Jurkat, Clone E6-1 (cell line): ENCODE data around the gene INTS1.
"Not testable (repeated sequence)": the region's sequence is repeated elsewhere in the genome, so short reads cannot be mapped to it uniquely, and the experiment has no call there.

Experiments used
- DNase-seq: peaks from one replicate; pipeline ENCODE4 v3.0.0-alpha.2; 2011; ENCODE audit warnings: low read depth, low spot score
- H3K4me3 ChIP-seq: 2 replicates; pipeline ENCODE4 v1.5.1; 2011; ENCODE audit warnings: mild to moderate bottlenecking, low read length, control low read depth, moderate library complexity

INTS1 gene

DNA sequence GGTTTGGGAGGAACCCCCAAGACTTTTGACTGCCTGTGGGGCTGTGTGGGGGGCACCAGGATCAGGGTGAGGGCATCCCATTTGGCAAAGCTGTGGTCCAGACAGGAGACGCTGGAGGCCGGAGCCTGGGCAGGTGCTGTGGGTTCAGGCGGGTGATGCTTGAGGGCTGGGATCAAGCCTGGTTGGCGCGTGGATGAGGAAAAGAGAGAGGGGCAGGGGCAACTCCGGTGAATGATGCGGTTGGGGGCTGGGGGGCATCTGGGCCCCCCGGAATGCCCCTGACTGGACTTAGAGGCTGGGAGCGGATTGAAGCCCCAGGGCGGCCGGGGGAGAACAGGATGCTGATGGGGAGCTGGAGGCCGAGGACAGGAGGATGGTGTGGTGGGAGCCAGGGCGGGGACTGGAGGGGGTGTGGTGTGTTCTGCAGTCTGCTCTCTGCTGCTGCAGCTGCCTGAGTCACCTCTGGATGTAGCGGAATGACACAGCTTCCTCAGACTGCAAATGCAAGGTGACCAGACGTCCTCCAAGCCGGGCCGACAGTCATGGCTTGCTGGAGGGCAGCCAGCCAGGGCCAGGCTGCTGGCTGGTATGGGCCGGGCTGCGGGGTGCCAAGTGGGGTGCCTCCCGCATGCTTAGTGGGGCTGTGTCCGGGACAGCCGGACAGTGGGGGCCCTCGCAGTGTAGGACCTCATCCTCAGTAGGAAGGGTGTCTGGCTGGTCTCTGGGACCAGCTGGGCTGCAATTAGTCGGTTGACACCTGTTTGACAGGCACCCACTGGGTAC is 29.5 kb upstream of the INTS1 start:
- no peak overlapping the region for H3K4me3 ChIP-seq
- DNase-seq = no peak

DNA sequence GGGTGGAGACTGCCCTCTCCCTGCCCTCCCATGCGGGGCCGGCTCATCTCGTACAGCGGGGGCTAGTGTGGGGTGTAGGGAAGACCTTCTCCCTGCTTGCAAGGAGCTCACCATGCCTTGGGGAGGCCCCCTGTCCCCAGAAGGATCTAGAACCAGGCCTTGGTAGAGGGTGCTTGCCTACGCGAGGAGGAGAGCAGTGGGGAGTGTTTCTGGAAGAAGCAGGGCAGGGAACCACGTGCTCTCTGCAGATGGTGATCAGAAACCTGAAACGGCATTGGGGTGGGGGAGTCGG is 29.0 kb upstream of the INTS1 start:
- H3K4me3 ChIP-seq = no peak overlapping the region
- no peak for DNase-seq

DNA sequence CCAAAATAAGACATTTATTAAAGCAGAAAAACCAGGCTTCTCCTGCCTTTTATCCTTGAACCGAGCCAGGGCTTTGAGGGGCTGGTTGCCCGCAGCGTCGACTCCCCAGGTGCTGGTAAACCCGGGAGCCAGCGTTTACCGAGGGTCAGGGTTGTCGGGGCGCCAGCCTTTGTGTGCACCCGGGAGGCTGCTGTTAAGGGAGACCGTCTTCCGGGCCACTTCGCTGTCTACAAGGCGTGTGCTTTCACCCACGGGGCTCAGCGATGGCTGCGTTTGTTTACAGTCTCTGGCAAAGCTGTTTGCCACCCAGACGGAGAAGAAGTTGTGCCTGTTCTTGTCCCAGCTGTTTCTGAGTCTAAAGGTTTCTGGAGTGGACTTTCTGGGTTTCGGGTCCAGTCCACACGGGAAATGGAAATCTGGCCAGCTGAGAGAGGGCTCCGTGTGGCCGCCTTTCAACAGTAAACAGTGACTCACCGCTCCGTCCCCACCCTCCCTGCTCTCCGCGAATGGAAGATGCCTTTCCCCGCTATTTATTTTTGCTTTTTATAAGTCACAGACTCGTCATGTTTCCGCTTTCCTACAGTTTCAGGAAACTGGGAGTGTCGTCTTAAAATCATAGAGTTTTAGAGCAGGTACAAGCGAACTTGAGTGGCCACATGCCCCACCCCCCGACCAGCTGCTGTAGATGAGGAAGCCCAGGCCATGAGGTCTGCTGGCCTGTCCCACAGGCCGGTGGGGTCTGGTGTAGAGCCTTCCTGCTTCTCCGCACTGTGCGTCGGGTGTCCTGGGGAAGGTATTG is 28.5 kb upstream of the INTS1 start:
- H3K4me3 ChIP-seq = no peak overlapping the region
- no peak for DNase-seq

DNA sequence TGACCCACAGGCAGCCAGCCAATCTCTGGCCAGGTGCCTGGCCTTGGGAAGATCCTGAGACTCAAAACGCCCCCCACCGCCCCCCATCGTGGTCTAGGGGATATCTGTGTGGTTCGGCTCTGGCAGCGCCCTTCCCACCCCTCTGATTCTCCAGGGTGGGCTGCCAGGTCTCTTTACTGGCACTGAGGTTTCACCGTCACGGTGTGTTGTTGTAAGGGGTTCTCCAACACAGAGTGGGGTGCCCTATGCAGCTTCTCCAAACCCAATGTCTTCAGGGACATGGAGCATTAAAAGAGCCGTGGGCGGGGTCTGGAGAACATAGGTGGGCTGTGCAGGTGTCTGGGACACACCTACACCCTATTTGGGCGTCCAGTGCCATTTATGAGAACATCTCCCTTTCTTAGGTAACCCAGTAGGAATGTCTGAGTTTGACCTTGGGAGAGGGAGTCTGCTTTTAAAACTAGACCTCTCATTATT is 27.8 kb upstream of the INTS1 start:
- no peak for DNase-seq
- peak overlapping the region; percentile 63 for H3K4me3 ChIP-seq

DNA sequence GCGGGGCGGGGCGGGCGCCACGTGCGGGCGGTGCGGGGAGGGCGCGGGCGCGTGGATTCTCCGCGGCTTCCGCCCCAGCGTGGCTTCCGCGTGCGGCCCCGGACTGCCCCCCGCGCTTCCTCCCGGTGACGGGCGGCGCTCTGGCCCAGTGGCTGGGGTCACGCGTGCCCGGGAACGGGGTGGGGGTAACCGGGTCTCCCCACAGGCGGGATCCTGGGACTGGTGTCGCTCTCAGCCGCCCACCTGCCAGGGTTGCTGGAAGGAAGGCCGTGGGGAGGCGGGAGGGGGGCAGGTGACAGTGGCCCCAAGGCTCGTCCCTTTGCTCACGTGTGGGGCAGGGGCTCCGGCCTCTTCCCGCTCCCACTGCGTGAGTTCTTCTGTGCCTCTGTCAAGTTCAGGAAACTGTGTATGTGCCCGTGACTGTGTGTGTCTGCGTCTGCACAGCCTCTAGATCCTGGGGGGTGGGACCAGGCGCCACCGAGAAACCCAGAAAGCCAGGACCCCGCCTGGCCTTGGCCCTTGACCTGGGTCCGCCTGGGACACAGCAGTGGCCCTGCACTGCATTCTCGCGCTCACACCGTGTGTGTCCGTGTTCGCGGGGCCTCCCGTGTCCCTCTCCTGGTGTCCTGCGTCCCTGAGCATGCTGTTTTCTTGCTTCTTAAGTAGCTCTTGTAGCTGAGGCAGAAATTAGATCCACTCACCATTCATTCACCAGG is 27.2 kb upstream of the INTS1 start:
- DNase-seq = no peak
- peak overlapping the region; percentile 63 for H3K4me3 ChIP-seq

DNA sequence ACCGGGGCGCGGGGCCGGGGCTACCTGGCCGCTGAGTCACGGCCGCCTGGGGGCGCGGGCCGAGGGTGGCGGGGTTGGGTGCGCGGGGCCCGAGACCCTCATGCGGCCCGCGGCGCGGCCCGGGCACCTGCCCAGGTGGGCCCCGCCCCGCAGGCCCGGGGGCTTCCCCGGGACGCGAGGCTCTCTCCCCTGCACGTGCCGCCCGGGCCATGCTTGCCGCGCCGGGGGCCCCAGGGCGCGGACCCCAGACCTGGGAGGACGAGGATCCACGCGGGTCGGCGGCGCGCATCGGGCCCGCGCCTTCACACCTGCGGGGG is 26.7 kb upstream of the INTS1 start:
- no peak for DNase-seq
- H3K4me3 ChIP-seq = peak overlapping the region; percentile 63

DNA sequence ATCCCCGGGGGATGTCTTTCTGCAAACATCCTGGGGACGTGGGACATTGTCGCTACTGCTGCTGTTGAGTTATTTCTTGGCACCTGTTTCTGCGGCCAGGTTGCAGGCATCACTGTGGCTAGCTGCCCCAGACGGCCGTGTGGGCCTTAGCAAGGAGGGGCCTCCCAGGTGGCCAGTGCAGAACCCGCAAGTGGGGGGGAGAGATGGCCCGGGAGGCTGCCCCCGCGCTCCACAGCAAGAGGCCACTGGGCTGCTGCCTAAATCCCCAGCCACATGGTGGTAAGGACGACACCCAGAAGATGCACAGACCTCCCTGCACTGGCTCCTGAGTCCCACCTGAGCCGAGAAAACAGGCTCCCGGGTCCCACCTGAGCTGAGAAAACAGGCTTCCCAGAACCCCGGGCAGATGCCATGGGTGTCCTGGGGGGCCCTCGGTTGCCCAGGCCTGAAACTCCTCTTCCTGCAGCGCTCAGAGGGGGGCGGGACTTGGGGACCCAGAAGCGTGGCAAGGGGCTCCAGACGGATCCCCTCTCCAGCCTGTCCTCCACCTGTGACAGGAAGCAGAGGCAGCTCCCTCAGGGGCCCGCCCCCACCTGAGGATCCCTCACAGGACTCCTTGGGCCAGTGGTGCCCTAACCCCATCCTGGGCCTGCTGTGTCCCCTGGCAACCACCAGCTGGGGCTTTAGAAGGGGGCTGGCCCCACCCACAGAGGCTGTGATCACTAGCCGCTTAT is 25.4 kb upstream of the INTS1 start:
- H3K4me3 ChIP-seq = no peak overlapping the region
- no peak for DNase-seq

DNA sequence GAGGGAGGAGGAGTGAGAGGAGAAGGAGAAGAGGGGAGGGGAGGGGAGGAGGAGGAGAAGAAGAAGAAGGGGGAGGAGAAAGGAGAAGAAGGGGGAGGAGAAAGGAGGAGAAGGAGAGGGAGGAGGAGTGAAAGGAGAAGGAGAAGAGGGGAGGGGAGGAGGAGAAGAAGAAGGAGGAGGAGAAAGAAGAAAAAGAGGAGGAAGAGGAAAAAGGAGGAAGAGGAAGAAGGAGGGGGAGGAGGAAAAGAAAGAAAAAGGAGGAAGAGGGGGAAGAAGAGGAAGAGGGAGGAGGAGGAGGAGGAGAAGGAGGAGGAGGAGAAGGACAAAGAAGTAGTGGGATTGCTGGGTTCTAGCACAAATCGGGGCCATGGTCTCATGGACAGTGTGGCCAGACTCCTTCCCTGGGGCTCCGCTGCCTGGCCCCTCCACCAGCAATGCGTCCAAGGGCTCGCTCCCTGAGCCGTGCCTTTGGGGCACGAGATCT is 22.1 kb upstream of the INTS1 start:
- no peak overlapping the region for H3K4me3 ChIP-seq
- DNase-seq = no peak

DNA sequence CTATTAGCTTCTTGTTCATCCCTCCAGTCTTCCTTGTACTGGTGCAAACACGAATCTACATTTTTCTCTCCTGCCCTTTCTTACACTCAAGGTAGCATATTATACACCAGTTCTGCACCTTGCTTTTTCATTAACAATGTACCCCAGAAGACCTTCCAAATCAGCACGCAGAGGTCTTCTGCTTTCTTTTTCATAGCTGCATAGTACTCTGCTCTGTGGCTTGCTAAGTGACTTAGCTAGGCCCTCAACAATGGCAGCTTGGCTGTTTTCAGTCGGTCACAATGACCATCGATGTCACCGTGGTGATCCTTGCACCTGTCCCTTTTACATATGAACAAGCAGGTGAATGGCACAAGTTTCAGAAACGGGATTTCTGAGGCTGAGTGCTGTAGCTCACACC is 21.2 kb upstream of the INTS1 start:
- DNase-seq = no peak
- H3K4me3 ChIP-seq = no peak overlapping the region

DNA sequence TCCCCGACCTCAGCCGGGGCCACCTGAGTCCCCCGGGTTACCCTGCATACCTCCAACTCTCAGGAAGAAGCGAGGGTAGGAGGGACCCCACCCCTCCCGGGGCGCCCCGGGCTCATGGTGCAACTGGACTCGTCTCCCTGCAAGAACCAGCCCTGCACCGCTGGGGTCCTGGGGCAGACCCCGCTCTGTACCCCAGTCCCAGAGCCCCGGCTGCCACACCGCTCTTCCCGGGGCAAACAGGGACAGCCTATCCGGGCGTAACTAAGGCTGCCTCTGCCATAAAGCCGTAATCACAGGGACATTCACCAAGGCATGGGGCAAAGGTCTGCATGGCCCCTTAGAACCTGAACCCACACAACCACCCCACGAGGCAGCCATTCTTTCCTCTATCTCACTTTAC is 19.7 kb upstream of the INTS1 start:
- DNase-seq = no peak
- no peak overlapping the region for H3K4me3 ChIP-seq

DNA sequence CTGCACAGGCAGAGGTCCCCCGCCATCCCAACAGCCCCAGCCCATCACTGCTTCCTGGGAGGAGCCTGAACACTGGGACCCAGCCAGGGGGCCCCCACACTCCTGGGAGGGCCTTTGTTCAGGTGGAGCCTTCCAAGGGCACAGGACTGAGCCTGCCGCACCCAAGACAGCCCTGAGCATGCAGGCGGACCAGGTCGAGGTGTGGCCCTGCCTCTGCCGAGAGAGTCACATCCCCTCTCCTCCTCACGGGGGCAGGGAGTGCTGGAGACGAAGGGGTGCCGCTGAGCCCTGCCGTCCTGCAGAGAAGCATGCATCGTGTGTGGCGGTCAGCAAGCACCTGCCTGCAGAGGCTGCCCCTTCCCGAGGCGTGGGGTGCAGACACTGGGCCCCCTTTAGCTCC is 19.0 kb upstream of the INTS1 start:
- DNase-seq = no peak
- H3K4me3 ChIP-seq = no peak overlapping the region

DNA sequence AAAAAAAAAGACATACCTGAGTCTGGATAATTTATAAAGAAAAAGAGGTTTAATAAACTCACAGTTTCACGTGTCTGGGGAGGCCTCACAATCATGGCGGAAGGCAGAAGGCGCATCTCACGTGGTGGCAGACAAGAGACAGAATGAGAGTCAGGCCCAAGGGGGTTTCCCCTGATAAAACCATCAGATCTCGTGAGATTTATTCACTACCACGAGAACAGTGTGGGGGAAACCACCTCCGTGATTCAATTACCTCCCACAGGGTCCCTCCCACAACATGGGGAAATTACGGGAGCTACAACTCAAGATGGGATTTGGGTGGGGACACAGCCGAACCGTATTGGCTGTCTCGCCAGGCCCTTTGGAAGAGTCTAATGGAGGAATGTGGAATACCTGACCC is 17.3 kb upstream of the INTS1 start:
- no peak overlapping the region for H3K4me3 ChIP-seq
- DNase-seq = no peak

DNA sequence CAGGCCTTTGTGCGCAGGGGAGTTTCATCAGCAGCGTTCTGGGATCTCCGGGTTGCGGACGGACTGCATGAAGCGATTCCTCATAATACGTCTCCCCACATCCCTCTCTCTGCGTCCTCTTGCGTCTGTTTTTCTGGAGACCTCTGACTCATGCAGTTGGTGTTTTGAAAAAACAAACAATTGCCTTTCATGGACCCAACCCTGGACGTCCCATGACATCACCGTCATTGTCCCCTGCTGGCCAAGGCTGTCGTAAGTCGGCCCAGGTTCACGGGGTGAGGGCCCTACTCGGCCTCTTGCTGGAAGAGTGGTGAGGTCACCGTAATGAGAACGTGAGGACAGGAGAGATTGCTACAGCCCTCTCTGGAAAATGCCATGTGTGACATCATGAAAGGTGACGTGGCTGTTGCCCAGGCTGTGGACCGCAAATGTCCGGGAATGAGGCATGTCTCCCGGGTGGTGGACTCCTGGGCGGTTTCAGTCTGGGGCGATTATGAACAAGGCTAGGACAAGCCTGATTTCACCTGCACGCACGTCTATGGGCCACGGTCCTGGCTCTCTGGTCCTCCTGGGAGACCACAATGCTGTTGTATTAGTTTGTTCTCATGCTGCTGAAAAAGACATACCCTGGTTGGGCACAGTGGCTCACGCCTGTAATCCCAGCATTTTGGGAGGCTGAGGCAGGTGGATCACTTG is 16.5 kb upstream of the INTS1 start:
- no peak overlapping the region for H3K4me3 ChIP-seq
- no peak for DNase-seq

DNA sequence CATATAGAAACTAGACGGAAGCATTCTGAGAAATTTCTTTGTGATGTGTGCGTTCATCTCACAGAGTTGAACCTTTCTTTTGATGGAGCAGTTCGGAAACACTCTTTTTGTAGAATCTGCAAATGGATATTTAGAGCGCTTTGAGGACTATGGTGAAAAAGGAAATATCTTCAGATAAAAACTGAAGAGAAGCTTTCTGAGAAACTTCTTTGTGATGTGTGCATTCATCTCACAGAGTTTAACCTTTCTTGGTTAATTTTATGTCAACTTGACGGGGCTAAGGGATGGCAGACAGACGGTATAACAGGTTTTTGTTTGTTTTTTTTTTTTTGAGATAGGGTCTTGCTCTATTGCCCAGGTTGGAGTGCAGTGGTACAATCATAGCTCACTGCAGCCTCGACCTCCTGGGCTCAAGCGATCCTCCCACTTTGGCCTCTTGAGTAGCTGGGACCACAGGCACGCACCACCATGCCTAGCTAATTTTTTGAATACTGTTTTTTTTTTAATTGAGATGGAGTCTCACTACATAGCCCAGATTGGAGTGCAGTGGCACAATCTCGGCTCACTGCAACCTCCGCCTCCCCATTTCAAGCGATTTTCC is 15.2 kb upstream of the INTS1 start:
- DNase-seq, H3K4me3 ChIP-seq: not testable (repeated sequence)

DNA sequence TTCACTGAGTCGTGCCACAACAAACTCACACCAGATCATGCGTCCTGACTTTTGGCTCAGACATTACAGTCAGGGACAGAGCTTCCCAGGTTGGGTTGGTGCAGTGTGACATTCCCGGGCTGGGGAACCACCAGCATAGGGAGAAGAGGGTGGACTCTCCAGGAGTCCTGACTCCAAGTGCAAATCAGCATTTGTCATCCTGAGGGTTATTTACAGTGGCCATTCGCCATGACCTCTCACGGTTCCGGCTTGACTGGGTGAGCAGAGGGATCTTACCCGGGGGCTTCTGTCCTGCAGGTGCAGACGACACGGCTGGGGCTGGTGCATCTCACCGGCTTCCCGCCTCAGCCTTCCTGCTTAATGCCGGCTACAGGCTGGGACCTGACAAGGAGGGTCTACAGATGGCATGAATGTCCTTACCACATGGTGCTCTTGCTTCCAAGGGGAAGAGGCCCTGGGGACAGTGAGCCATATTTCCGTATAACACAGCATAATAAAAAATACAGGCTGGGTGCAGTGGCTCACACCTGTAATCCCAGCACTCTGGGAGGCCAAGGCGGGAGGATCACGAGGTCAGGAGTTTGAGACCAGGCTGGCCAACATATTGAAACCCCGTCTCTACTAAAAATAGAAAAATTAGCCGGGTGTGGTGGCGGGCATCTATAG is 12.5 kb upstream of the INTS1 start:
- no peak for DNase-seq
- no peak overlapping the region for H3K4me3 ChIP-seq

DNA sequence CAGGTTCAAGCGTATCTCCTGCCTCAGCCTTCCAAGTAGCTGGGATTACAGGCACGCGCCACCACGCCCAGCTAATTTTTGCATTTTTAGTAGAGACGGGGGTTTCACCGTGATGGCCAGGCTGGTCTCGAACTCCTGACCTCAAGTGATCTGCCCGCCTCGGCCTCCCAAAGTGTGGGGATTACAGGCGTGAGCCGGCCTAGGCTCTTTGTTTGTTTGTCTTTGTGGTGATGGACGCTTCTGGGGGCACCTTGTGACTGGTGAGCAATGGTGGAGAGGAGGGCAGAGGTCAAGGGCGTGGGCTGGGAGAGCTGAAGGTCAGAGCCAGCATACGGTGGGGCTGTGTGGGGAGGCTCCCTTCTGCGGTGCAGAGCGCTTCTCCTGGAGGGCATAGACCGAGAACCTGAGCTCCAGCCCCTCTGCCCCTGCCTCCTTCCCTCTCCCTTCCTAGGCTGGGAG is 11.3 kb upstream of the INTS1 start:
- not testable (repeated sequence) for DNase-seq

DNA sequence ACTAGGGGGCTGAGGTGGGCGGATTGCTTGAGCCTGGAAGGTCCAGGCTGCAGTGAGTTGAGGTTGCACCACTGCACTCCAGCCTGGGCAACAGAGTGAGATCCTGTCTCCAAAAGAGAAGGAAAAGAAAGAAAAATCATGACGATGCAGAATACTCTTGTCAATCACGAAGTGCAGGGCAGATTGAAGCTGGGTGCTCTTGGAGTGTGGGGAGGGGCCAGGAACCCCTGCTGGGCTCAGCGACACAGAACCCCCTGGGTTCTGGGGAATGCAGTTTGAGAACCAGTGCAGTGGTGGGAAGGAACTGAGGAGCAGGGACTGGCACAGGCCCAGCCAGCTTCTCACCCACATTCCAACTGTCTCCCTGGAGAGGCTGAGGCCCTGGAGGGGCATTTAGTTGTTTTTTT is 10.8 kb upstream of the INTS1 start:
- no peak overlapping the region for H3K4me3 ChIP-seq

More for the DNA sequence above, 11.3 kb upstream of the INTS1 start:
- H3K4me3 ChIP-seq = not testable (repeated sequence)

DNA sequence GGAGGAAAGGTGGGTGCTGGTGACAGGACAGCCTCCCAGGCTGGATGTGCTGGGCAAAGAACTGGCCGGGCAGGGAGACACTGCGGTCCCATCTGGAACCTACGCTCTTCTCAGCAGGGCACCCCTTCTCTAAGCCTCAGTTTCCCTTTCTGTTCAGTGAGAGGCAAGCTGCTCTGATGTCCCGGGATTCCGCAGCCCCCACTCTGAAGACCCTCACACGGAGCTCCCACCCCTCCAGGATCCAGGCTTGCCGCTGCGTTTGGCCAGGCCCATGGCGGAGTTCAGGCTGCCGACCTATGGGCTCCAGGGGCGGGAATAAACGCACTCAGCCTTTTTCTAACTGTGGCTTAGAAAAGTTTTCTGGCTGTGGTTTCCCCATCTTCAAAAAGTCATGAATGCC is 10.2 kb upstream of the INTS1 start:
- no peak overlapping the region for H3K4me3 ChIP-seq
- DNase-seq = peak; percentile 60

More for the DNA sequence above, 10.8 kb upstream of the INTS1 start:
- DNase-seq = no peak
